H54 (cell line): Measurements from ENCODE around the gene ARHGDIG.

ENCODE experiments used
- DNase-seq: peaks from one replicate; pipeline ENCODE4 v3.0.0; 2011; ENCODE audit warnings: low spot score, mixed read lengths; ENCODE audit not compliant: insufficient read length
- FAIRE-seq: peaks from 3 replicates; lab custom pipeline; 2011; peaks lifted over from hg19 to GRCh38; lab: Jason Lieb, UNC
- POLR2A ChIP-seq: IDR thresholded peaks from 2 replicates; pipeline ENCODE4 v1.6.1; 2011; ENCODE audit warnings: low read depth, mild to moderate bottlenecking, low read length

Gene ARHGDIG

GRCh38 chr16:306911-307370, 26.6 kb downstream of the ARHGDIG start:
- TF ChIP-seq POLR2A, result no peak
- no peak for FAIRE-seq
- DNase-seq, result no peak

- no peak for DNase-seq
- no peak for FAIRE-seq
- no peak for TF ChIP-seq POLR2A
These were observed 27.4 kb downstream of the ARHGDIG start for GRCh38 chr16:307691-308312.

GRCh38 chr16:309476-309875, 29.1 kb downstream of the ARHGDIG start:
- no peak for DNase-seq
- no peak for FAIRE-seq

DNA sequence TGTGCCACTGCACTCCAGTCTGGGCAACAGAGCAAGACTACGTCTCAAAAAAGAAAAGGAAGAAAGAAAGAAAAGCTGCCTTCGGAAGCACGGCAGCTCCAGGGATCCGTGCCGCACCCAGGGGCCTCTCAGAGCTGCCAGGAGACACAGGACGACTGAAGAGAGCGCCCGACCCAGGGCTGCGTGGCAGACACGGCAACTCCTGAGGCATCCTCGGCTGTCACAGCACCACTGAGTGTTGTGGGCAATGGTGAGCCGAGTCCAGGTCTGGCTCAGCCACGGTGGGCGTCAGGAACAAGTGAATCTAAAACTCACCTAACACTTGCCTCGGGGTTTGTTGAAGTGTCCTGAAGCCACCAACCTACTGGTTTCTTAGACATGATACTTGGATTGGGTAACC, 31.3 kb downstream of the ARHGDIG start:
- FAIRE-seq, result no peak
- DNase-seq, result no peak
- no peak for TF ChIP-seq POLR2A

More at GRCh38 chr16:309476-309875, 29.1 kb downstream of the ARHGDIG start:
- no peak for TF ChIP-seq POLR2A

GRCh38 chr16:314351-314750, 34.0 kb downstream of the ARHGDIG start:
- no peak for TF ChIP-seq POLR2A
- DNase-seq, result no peak
- no peak for FAIRE-seq

DNA sequence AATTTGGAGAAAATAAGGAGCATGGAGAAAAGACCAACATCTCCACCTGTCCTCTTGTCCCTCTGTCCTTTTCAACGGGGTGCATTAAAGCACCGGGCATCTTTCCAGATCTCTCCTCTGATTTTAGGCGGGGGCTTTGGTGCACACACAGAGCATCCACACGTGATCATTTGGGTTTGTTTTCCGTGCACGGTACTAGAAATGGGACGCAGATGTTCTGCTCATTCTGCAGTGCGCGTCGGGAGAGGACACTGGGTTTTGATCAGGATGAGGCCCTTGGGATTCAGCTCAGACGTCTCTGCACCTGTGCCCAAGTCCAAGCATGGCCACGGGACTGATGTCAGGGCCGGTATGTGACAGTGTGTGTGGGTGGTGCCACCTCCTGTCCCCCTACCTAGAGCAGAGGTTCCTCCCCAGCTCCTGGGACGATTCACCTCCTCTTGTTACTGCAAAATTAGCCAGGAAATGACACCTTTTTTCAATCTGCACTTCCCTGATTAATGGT, 34.5 kb downstream of the ARHGDIG start:
- TF ChIP-seq POLR2A, result no peak
- no peak for FAIRE-seq

DNA sequence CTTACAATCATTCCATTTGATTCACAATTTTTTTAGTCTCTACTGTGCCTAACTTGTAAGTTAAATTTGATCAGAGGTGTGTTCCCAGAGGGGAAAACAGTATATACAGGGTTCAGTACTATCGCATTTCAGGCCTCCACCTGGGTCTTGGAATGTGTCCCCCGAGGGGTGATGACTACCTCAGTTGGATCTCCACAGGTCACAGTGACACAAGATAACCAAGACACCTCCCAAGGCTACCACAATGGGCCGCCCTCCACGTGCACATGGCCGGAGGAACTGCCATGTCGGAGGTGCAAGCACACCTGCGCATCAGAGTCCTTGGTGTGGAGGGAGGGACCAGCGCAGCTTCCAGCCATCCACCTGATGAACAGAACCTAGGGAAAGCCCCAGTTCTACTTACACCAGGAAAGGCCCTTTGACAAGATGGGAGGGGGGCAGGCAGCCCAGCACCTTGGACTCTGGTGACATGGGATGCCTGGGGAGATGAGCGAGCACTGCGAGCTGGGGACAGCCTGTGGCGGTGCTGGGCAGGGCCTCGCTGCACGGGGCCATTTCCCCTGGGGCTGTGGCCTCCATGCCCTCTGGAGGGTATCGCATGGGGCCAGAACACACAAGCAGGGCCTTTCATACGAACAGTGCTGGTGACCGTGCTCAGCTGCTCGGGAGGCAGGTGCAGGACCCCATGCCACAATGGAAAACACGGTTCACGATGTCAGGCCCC, 36.5 kb downstream of the ARHGDIG start:
- TF ChIP-seq POLR2A, result no peak
- FAIRE-seq (no peak), DNase-seq (no peak)

More for the DNA sequence above, 34.5 kb downstream of the ARHGDIG start:
- no peak for DNase-seq

GRCh38 chr16:317583-317982, 37.2 kb downstream of the ARHGDIG start:
- no peak for TF ChIP-seq POLR2A
- DNase-seq (no peak), FAIRE-seq (no peak)

GRCh38 chr16:318628-319027, 38.2 kb downstream of the ARHGDIG start:
- no peak for DNase-seq
- FAIRE-seq, result no peak
- TF ChIP-seq POLR2A, result no peak

GRCh38 chr16:320206-320605, 39.8 kb downstream of the ARHGDIG start:
- TF ChIP-seq POLR2A, result no peak
- no peak for FAIRE-seq
- no peak for DNase-seq

- no peak for FAIRE-seq
- no peak for DNase-seq
- TF ChIP-seq POLR2A, result no peak
These were observed 41.1 kb downstream of the ARHGDIG start for GRCh38 chr16:321532-321931.

GRCh38 chr16:322476-323143, 42.2 kb downstream of the ARHGDIG start:
- DNase-seq (no peak), FAIRE-seq (no peak)
- TF ChIP-seq POLR2A, result no peak

GRCh38 chr16:324201-324450, 43.7 kb downstream of the ARHGDIG start:
- no peak for TF ChIP-seq POLR2A
- DNase-seq (no peak), FAIRE-seq (no peak)

DNA sequence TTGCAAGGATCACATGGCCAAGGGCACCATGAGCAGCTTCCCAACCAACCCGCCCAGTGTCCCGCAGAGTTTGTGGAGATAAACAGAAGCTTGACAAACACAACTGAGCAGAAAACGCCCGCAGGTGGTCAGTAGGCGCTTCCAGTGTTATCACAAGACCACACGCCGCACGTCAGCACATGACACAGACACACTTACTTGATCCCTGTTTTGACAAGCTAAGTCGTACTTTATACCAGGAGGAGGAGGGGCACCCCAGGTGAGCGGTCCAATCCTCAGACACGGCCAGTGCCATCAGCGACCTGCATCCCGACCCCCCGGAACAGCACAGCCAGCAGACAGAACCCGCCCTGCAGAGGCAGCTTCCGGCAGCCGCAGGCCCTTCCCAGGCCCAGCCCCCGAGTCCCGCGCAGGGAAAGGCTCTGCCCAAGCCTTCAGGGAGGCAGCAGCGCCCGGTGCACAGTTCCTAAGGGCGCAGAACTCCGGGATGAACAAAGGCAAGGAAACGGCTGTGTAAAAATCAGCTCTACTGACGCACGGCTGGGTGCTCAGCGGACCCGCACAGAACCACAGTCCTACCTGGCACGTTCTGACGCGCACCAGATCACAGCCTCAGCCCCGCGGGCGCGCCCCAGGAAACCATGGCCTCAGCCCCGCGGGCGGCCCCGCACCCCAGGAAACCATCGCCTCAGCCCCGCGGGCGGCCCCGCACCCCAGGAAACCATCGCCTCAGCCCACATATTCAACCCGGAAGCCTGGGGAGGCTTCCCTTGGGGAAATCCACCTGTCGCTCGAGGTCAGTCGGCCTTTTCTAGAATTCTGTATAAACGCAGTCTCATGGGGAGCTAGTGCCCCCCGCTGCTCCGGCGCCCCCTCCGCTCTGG, 44.3 kb downstream of the ARHGDIG start:
- DNase-seq (no peak), FAIRE-seq (no peak)
- no peak for TF ChIP-seq POLR2A
